Kidney (tissue), 14 donors: ENCODE data around the gene MYO5A. TPM values are rescaled to one million over a fixed set of nuclear protein-coding genes. Genes with fewer than 3 reads are reported as not detected.

Experiments
- DNase-seq, 5 donors: peaks; one replicate each; pipeline ENCODE4 v3.0.0-alpha.2; 2013 to 2020
- FAIRE-seq: peaks from 2 replicates; lab custom pipeline; 2012; peaks lifted over from hg19 to GRCh38; lab: Jason Lieb, UNC
- H3K27ac ChIP-seq, 2 donors: one replicate each; pipeline ENCODE4 v1.7.0; 2013; ENCODE audit warnings: low read depth in 2 of 2, low read length in 2 of 2, inconsistent platforms in 1 of 2
- H3K27me3 ChIP-seq: one replicate; pipeline ENCODE4 v1.7.1; 2013; ENCODE audit warnings: low read length, inconsistent platforms; ENCODE audit not compliant: control insufficient read depth, insufficient read depth
- H3K36me3 ChIP-seq, 3 donors: one replicate each; pipeline versions ENCODE4 v1.7.0 to v1.7.1; 2013; ENCODE audit warnings: low read length in 3 of 3, control low read depth in 1 of 3, inconsistent platforms in 1 of 3; ENCODE audit not compliant: insufficient read depth in 3 of 3, control insufficient read depth in 2 of 3
- H3K4me1 ChIP-seq, 3 donors: one replicate each; pipeline versions ENCODE4 v1.7.0 to v1.7.1; 2013; ENCODE audit warnings: low read length in 3 of 3, inconsistent platforms in 1 of 3, low read depth in 1 of 3; ENCODE audit not compliant: control insufficient read depth in 2 of 3, insufficient read depth in 2 of 3
- H3K4me3 ChIP-seq, 3 donors: one replicate each; pipeline versions ENCODE4 v1.7.0 to v1.8.1; 2013; ENCODE audit warnings: low read length in 3 of 3, control low read depth in 1 of 3, inconsistent platforms in 1 of 3
- H3K9ac ChIP-seq, 3 donors: one replicate each; pipeline versions ENCODE4 v1.7.0 to v1.7.1; 2013; ENCODE audit warnings: low read length in 3 of 3, control low read depth in 1 of 3, inconsistent platforms in 1 of 3
- H3K9me3 ChIP-seq, 3 donors: one replicate each; pipeline versions ENCODE4 v1.7.0 to v1.7.1; 2013; ENCODE audit warnings: low read length in 3 of 3, control low read depth in 1 of 3, inconsistent platforms in 1 of 3; ENCODE audit not compliant: control insufficient read depth in 2 of 3, insufficient read depth in 1 of 3
- CTCF ChIP-seq: IDR thresholded peaks from 3 replicates; pipeline ENCODE4 v1.5.1; 2012; ENCODE audit warnings: mild to moderate bottlenecking, moderate library complexity, borderline replicate concordance; ENCODE audit not compliant: insufficient read depth; ENCODE audit errors: extremely low read depth
- intact Hi-C: fragments of 100-400 bp; cut with DNase I; formaldehyde crosslinking; loops from one replicate; pipeline ENCODE4 v1.11.1; 2022
- polyA plus RNA-seq: library from polyadenylated mRNA; stranded (reverse); fragments of 350-450 nt; fragmentation: Illumina TruSeq; extraction: RNeasy Lipid Tissue Mini Kit (QIAGEN cat#74804); gene quantifications from one replicate; pipeline ENCODE4 v1.2.3, GENCODE V29; 2014; ENCODE audit warnings: low read depth, low replicate concordance; ENCODE audit not compliant: insufficient read depth
- total RNA-seq: library from RNA; stranded (reverse); fragmentation: NEBNext Ultra II Directional; extraction: Animal tissue kit (Norgen Biotek cat#: 25700); gene quantifications from one replicate; pipeline ENCODE4 v1.2.1, GENCODE V29; 2021
- donor health status: control.
- donor health status: control.
- donor health status: control.
- donor health status: control.
- donor health status: control.
- donor health status: DM: yes; HTN: yes; CAD: no.
- donor health status: Normal renal cell carcinoma (clear cell type).

The MYO5A gene
- total and polyA plus RNA-seq, 2 donors from 2014 or later: 3.5 to 32.9 TPM

DNA sequence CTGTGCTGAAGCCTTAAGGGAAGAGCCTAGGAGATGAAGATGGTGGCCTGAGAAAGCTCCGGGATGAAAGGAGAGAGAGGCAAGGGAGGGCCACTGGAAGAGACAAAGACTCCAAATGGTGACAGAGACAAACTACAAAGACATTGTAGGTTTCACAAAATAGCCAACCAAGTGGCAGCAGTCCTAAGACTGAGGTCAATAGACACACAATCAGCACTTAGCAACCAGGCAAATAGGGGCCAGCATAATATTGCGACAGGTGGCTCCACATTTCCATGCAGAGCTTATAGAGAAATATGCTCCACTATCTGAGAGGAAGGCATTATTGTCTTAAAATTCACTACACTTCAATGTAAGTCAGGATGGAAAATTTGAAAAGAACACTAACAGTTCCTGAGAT lies 211.0 kb downstream of the MYO5A start:
- TF ChIP-seq CTCF: no peak
- Histone ChIP-seq H3K36me3 (peaks cover 0 to 9% (median 4%) of the 10 kb centered on the region in 3 donors), H3K27me3 (no peaks in the 10 kb centered on the region), H3K9ac (no peak overlapping the region), H3K4me1 (no peaks in the 10 kb centered on the region), H3K9me3 (no peaks in the 10 kb centered on the region), H3K4me3 (no peak overlapping the region), H3K27ac (no peak overlapping the region)
- FAIRE-seq (no peak), DNase-seq (no peak)
- intact Hi-C loops: no loop called here

GRCh38 chr15:52317022-52317421 lies 211.7 kb downstream of the MYO5A start:
- H3K9ac ChIP-seq: no peak overlapping the region
- FAIRE-seq (no peak), DNase-seq (no peak)
- no peaks in the 10 kb centered on the region for H3K27me3 ChIP-seq
- peaks cover 0 to 8% (median 4%) of the 10 kb centered on the region in 3 donors for H3K36me3 ChIP-seq
- no peak for TF ChIP-seq CTCF
- intact Hi-C loops: no loop called here
- H3K27ac ChIP-seq: no peak overlapping the region
- no peak overlapping the region for H3K4me3 ChIP-seq
- H3K9me3 ChIP-seq: no peaks in the 10 kb centered on the region
- H3K4me1 ChIP-seq: no peaks in the 10 kb centered on the region

- intact Hi-C loops: no loop called here
- H3K4me1 ChIP-seq: peaks cover 0 to 3% (median 0%) of the 10 kb centered on the region in 3 donors
- no peak overlapping the region for H3K9ac ChIP-seq
- H3K27ac ChIP-seq: no peak overlapping the region
- H3K36me3 ChIP-seq: peaks cover 0 to 5% (median 0%) of the 10 kb centered on the region in 3 donors
- no peaks in the 10 kb centered on the region for H3K27me3 ChIP-seq
- DNase-seq (peak in 3 of 5 donors; percentile 30 to 52 (median 41)), FAIRE-seq (no peak)
- no peak for TF ChIP-seq CTCF
- no peak overlapping the region for H3K4me3 ChIP-seq
- H3K9me3 ChIP-seq: no peaks in the 10 kb centered on the region
Measured at GRCh38 chr15:52309154-52309548, 219.5 kb downstream of the MYO5A start.
